Lower leg skin (tissue), 3 donors: ENCODE data around the gene SYT2.

Experiments used
- CTCF ChIP-seq, 3 donors: fragments of 450-650 bp; IDR thresholded peaks; one replicate each; pipeline ENCODE4 v1.5.1; 2016; ENCODE audit warnings: antibody characterized with exemption in 3 of 3, mild to moderate bottlenecking in 3 of 3, moderate library complexity in 2 of 3
- POLR2A ChIP-seq, 2 donors: fragments of 450-650 bp; IDR thresholded peaks; one replicate each; pipeline ENCODE4 v1.6.1; 2016 to 2017; ENCODE audit warnings: antibody characterized with exemption in 2 of 2, mild to moderate bottlenecking in 1 of 2, moderate library complexity in 1 of 2

DNA sequence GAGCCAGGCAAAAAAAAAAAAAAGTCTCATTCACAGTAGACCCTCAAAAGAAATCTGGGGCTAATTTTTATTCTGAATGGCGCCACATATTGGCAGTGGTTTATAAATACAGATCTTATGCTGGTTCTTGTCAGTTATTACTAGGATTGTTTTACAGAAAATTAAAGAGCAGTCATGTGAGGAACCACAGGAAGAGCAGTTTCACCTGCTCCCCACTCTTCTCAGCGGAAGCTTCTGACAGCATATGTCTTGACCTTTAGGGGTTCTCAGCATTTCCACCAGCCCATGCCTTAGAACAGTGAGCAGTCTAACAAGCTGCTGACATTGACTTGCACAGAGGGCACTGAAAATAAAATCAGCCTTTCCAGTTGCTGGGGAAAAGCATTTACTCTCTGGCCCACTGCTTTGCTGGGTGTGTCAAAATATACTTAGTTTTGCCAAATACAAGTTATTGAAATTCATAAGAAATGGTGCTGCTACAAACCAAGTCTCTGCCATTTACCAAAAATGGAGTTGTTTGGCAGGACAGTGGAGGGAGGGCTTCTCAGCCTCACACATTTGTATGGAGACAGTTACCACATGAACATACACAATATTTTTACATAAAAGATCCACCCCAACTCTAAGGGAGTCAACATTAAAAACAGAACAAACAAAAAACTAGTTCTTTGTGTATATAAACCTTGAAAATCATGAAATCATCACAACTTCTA, 144.2 kb downstream of the SYT2 start:
- TF ChIP-seq CTCF (IDR thresholded peaks at IDR 0.05): no peak
- TF ChIP-seq POLR2A (IDR thresholded peaks at IDR 0.05): no peak
